Stimulated activated CD4-positive, alpha-beta T cell treated with anti-CD3 and anti-CD28 coated beads, Interleukin-4, amount 100 ng/mL, for 4 hours (primary cell): ENCODE results near the gene SNX24.
"Not testable (repeated sequence)": the region's sequence is repeated elsewhere in the genome, so short reads cannot be mapped to it uniquely, and the experiment has no call there.

ENCODE experiments used
- DNase-seq, 2 experiments: peaks; one replicate each; pipeline ENCODE4 v3.0.0-alpha.2; 2020

SNX24 gene

DNA sequence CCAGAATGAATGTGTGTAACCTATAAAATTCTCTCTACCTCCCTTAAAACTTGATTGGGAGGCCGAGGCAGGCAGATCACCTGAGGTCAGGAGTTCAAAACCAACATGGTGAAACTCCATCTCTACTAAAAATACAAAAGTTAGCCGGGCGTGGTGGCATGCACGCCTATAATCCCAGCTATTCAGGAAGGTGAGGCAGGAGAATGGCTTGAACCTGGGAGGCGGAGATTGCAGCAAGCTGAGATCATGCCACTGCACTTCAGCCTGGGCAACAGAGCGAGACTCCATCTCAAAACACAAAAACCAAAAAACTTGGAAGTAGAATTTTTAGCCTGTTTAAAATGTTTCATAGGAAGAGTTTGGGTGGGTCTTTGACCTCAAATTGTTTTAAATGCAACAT is 122.6 kb downstream of the SNX24 start:
- not testable (repeated sequence) for DNase-seq

DNA sequence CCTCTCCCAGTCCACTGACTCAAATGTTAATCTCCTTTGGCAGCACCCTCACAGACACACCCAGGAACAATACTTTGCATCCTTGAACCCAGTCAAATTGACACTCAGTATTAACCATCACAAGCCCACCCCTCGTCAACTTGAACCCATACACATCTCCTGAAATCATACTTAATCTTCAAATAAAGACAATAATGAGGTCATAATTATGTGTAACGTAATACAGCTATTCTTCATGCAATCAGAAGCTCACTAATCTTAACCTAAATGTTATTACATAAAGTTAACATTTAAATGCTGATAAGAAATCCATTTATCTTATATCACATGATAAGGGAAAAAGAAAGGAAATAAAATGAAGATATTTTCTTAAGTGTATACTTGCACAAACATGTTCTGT is 125.9 kb downstream of the SNX24 start:
- DNase-seq, result no peak

DNA sequence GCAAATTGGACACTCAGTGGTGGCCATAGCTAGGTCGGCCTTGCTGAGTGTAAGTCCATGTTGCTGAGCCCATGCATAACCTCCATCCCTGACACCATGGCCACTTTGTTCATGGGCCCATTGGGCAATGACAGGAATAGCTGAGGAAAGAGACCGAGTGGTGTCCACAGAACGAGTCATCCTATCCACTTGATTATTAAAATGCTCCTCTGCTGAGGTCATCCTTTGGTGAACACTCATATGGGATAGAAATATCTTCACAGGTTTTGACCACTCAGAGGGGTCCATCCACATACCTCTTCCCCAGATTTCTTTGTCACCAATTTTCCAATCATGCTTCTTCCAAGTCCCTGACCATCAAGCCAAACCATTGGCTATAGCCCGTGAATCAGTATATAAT is 127.5 kb downstream of the SNX24 start:
- DNase-seq, result no peak

DNA sequence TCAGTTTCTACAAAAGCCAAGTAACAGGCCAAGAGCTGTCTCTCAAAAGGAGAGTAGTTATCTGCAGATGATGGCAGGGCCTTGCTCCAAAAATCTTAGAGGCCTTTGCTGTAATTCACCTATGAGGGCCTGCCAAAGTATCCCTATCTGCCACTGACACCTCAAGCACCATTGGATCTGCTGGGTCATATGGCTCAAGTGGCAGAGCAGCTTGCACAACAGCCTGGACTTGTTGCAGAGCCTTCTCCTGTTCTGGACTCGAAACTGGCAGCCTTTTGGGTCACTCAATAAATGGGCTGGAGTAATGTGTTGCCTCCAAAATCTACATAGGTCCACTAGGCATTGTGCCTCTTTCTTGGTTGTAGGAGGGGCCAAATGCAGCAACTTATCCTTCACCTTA is 128.3 kb downstream of the SNX24 start:
- not testable (repeated sequence) for DNase-seq

DNA sequence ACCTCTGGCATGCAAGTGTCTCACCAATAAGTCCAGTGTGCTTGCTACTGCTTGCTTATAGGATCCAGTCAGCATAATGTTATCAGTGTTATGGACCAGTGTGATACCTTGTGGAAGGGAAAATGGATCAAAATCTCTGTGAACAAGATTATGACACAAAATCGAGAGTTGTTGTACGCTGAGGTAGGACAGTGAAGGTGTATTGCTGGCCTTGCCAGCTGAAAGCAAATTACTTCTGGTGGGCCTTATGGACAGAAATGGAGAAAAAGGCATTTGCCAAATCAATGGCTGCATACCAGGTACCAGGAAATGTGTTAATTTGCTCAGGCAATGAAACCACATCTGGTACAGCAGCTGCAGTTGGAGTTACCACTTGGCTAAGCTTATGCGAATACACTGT is 128.8 kb downstream of the SNX24 start:
- not testable (repeated sequence) for DNase-seq

DNA sequence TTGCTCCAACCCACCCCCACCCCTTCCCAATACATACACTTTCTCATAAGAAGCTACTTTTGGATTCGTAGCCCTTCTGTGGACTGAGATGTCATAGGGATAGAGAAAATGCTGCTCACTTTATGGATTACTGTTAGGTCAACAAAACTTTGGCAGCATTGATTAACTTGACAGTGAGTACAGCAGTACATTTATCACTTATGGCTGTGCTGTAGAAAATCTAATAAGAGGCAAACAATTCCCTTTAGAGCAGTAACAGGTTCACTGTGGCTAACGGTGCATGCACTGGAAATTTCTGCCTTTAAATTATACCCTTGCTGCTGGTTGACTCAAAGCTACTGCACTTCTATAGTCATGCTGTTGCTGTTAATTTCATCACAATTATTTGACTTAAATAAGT is 131.9 kb downstream of the SNX24 start:
- no peak for DNase-seq

DNA sequence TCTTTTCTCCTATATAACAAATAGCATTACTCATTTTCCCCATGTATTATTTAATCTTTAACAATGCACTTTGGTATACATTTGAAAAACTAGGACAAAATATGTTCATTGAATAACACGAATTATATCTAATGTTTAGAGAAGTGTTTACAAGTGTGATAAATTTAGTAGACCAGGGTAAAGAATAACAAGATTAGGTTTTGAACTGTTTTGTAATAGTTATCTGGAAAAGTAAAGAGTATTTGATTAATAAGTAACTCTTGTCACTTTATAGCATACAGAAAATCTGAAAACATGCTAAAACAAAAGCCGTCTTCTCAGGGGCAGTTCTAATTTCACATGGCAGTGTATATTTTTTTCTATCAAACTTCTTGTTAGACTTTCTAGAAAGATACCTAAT is 132.7 kb downstream of the SNX24 start:
- no peak for DNase-seq

DNA sequence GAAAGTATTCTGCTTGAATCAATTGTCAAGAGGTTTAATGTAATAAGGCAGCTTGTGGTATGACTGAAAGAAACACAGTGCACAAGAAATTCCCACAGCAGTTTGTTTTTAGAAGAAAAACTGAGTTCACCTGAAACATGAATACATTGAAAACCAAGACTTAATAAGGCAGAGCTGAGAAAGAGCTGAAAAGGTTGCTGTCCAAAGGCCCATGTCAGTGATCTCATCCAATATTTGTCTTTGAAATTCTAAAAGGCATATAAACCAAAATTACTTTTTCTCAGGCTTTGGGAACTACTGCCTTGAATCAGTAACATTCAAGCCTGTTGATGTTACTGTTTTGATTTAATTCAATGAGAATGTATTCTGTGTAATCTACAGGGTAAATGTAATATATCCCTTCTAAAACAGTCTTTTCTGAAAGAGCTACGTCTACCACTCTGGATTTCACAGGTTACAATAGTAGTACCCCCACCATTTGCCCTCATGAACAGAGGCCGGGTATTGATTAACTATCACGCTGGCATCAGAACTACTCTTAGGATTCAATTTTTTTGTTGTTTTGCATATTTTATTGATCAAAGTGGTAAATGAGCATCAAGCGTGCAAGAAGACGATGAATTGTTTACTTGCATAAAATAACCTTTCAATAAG is 133.4 kb downstream of the SNX24 start:
- no peak for DNase-seq

DNA sequence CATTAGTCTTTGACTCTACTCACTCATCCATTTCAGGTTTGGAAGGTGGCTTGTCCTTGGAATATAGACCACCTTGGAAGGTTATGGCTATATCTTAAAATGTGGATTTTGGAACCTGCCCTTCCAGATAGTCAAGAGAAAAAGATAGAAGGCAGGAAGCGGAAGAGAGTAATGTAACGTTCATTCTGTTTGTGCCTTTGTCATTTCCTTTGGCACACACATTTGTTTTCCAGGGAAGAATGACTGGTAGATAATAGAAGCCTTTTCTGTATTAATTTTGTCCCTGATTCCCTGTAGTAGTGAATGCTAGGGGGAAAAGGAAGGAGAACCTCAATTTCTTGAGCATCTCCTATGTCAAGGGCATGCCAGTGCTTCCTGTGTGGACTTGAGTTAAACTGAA is 136.4 kb downstream of the SNX24 start:
- no peak for DNase-seq

DNA sequence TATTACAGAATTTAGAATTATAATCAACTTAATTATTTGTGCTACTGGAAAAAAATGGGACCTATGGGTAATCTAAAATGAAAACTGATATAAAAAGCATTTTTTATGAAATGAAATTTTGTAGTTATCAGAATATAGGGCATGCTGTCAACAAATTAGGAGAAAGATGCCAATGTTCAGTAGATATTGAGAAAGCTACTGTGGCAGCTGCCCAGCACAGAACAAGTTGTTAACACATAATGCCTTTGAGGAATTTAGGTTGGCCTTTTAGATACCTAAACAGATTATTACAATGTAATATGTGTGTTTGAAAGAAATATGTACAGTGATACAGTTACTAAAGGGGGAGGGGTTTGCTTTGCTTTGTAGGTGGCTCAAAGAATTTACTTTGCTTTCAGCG is 137.0 kb downstream of the SNX24 start:
- DNase-seq, result no peak

DNA sequence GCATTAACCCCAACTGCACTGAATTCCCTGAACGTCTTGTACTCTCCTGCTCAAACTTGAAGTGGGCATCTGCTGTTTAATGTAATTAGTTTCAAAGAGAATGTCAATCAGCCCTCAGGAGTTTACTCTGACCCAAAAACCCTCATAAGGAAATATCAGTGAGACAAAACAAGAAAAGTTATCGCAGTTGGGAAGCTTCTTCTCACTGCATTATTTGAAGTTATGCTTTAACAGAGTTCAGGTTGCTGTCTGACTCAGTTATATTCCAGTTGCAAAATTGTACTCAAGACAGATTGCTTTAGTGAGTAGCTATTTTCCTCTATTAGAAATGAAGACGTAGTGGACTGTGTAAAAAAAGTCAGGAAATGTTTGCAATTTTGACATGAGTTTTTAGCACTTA is 139.0 kb downstream of the SNX24 start:
- DNase-seq, result no peak

DNA sequence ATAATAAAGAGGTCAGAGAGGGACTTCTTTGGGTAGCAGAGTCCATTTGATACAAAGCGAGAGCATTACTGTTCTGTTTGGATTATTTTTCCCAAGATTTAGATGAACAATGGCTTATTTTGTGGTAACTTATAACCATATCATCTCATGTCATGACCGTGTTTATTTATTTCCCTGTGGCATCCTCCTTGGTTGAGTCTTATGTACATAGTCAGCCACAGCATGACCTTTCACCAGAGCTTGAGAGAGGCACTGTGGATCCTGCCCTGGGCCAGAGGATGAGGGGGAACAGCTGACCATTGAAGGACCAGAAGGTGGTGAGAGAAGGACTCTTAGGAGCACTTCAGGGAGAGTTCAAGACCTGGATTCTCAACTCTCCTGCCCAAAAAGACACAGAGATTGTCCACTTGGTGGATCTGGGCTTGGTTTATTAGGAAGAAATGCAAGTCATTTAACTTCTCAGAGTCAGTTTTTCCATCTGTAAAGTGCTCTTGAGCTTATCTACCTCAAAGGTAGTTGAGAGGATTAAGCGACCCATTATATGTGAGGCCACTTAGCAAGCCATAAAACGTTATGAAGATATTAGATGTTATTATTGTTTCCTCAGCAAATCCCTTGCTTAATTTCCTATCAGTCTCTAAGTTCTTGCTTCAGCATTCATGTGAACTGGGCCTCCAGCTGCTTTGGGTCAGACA is 139.7 kb downstream of the SNX24 start:
- no peak for DNase-seq

DNA sequence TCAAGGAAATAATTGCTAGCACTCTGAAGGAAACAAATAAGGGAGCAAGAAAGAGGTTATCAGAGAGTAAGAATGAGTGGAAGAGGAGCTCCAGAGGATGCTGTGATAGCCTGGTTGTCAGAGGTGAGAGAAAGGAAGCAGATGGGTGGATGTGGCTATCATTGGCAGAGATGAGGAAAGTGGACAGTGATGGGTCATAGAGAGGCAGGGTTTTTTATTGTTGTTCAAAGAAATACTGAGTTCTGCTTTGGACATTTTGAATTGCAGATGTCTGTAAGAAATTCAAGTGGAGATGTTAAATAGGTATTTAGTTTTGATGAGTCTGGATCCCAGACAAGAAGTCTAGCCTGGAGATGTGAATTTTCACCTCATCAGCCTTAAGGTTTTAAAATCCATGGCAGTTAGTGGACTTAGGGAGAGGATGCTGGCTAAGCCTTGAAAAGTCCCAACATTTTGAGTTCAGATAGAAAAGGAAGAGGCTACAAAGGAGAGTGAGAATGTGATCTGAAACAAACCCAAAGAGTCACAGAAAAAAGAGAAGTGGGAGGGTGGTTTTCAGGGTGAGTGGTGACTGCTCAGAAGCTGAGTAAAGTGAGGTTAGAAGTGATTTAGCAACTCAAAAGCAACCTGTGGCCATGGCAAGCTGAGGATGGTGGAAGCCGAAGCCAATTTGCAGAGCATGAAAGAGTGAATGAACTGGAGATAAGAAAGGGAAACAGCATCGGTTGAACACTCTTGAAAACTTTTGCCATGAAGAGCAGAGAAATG is 140.7 kb downstream of the SNX24 start:
- no peak for DNase-seq

DNA sequence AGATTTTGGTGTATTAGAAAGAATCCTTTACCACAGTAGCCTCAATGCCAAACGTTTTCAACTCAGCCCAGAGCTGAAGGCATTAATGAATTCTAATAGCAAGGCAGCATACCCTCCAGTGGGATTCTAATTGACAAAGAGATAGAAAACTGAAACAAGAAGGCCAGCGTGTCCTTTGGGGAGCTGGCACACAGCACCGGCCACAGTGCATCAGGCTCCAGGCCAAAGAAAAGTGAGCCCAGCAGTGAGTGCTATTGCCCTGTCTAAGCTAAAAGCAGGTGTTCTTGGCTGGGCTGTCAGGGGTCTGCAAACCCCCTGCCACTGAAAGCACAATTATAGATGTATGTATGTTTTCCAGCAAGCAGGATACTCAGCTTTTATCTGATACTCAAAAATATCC is 150.7 kb downstream of the SNX24 start:
- DNase-seq, result no peak

DNA sequence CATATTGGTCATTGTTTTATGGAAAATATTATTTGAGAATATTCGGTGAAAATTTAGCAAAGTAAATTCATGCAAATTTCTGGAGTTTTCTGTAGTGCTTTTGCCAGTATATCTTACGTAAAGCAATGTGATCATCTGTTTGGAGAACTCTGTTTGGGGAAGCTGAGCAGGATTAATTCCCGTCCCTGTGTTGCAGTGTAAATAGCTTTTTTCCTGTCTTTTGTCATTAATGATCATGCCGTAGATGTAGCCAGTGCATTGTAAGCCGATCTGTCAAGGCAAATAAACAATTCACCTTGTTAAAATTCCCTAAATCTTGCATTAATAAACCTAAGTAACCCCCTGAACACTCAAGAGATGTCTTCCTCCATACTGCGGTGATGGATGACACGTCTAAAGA is 151.9 kb downstream of the SNX24 start:
- no peak for DNase-seq

DNA sequence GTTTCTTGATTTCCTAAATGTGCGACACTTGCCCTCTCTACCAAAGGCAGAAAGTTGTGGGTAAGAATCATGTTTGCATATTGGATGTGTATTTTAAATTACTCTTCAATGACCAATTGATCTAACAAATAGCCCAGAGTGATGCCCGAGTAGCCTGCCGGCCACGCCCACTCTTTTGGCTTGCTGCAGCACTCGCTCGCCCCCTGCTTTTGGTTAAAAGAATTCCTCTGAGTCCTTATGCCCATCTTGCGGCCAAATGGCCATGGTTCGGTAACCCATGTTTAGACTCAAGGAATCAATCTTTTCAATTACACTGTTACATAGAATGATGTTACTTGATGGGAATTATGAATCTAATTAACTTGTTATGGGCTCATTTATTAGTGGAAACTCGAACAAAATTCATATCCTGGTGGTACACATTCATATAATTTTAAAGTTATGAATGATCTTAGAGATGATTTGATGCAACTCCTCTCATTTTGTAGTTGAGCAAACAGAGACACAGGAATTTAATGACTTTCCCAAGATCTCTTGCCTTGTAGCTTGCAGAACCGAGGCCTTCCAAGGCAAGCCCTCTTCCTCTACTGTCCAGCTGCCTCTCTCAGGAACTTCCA is 154.6 kb downstream of the SNX24 start:
- DNase-seq, result no peak

DNA sequence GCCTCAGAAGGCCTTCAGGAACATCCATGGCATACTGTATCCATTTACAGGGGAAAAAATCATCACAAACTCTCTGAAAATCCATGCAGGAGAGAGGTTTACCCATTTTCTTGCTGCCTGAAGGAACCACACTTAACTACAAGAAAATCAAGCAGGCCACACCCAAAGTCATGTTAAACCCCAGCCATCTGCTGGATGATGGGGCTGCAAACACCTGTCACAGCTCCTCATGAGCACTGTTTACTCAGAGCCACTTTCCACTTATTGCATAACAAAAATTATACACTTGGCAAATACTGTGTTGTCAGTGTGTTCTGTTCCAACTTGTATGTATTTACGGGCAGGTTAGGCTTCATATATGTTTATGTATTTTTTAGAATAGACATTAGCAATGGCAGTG is 155.3 kb downstream of the SNX24 start:
- DNase-seq, result no peak

DNA sequence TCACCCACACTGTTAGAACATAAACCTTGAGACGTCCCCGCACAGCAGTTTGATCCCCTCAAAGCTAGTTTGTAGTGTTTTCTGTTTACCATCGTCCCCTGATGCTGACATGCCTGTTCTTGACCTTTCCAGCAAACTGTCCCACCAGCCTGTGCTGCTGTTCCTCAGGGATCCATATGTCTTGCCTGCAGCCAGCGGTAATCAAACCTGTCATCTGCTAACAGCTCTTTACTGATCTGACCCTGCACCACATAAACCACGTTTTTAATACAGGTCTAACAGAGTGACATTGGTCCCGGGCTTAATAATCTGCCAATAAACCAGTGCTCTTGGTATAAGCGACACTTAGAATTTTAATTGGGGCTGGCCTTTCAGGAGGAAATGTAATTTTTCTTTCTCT is 156.4 kb downstream of the SNX24 start:
- no peak for DNase-seq

DNA sequence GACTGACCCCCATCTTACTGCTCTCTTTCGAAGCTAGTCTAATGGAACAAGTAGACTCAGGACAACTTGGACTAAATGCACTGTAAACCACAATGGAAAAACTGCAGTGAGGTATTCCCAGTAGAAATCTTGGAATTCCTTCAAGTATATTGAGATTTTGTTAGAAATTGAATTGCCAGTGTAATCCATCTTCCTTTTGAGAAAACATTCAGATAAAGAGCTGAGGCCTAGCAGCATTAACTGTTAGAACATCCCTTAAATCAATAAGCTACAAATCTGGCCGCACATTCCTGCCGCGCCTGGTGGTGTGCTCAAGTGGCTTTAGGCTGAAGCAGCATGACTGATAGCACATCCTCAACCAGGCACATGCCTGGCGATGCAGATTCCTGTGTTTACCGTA is 161.8 kb downstream of the SNX24 start:
- DNase-seq, result no peak

DNA sequence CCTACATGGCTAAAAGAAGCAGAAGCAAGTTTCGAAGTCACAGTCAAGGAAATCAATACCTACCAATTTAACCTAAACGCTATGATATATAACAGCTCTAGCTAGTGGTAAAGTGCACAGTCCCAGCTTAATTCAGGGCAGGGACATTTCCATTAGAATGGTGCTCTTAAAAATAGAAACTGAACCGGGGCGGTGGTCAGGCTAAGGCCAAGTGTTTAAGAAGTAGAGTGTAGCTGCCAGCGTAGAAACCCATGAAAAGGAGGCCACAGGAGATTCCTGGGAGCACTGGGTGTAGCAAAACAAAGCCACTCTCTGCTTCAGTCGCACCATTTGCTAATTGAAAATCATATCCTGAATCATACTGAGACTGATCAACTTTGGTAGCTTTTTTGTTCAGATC is 162.3 kb downstream of the SNX24 start:
- DNase-seq, result no peak

DNA sequence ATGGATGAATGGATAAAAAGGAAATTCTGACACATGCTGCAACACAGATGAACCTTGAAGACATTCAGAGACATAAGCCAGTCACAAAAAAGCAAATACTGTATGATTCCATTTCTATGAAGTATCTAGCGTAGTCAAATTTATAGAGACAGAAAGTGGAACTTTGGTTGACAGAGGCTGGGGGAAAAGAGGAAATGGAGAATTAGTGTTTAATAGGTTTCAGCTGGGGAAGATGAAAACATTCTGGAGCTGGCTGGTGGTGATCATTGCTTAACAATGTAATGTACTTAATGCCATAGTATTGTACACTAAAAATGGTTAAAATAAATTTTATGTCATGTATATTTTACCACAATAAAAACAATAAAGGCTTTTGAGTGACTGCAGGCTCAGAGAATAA is 166.9 kb downstream of the SNX24 start:
- DNase-seq, result no peak

DNA sequence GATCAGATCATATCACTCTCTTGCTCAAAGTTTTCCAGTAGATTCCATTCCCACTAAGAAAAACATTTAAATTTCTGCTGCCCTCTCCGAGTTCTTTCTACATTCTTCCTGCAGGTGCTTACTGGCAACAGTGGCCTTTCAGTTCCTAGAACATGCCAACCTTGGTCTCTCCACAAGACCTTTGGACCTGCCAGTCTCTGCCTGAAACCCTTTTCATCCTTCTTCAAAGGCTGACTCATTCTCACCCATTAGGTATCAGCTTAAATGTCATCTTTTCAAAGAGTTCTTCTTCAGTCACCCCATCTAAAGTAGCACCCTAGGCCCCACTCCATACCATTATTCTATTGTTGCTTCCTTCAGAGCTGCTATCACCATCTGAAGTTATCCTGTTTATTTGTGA is 169.3 kb downstream of the SNX24 start:
- DNase-seq, result no peak

DNA sequence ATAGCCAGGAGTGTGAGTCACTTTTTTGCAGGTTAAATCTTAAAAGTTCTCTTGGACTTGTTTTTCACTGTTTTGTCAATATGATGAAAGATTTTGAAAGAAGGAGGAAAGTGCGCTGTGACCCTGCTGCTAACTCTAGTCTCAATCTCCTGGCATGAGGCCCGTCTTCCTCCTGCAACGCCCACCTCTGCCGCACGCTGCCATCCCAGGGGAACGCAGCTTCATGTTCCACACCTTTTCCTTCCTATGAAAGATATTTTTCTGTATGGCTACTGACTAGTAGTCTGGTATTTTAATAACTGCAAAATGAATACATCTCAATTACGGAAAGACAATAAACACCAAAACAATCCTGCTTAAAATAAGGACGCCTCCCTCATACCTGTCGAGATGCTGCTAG is 182.8 kb downstream of the SNX24 start:
- DNase-seq, result no peak

DNA sequence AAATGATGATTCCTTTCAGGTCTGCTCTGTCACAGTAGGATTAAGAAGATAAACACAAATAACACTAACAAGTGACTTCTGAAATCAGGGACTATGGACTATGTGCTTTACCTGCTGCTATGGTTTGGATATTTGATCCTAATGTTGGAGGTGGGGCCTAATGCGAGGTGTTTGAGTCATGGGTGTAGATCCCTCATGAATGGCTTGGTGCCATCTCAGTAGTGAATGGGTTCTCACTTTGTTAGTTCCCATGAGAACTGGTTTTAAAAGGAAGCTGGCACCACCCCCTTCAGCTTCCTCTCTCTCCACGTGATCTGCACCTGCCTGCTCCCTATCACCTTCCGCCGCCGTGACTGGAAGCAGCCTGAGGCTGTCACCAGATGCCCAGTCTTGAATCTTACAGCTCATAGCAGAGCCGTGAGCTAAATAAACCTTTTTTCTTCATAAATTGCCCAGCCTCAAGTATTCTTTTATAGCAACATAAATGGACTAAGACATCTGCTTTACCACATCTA is 187.8 kb downstream of the SNX24 start:
- DNase-seq, result no peak
